G401.6 (cell line): ENCODE data around the gene ABTB1.
"Not testable (repeated sequence)": the region's sequence is repeated elsewhere in the genome, so short reads cannot be mapped to it uniquely, and the experiment has no call there.

Experiments
- FAIRE-seq: peaks from 2 replicates; lab custom pipeline; 2012; peaks lifted over from hg19 to GRCh38; lab: Jason Lieb, UNC

The ABTB1 gene

DNA sequence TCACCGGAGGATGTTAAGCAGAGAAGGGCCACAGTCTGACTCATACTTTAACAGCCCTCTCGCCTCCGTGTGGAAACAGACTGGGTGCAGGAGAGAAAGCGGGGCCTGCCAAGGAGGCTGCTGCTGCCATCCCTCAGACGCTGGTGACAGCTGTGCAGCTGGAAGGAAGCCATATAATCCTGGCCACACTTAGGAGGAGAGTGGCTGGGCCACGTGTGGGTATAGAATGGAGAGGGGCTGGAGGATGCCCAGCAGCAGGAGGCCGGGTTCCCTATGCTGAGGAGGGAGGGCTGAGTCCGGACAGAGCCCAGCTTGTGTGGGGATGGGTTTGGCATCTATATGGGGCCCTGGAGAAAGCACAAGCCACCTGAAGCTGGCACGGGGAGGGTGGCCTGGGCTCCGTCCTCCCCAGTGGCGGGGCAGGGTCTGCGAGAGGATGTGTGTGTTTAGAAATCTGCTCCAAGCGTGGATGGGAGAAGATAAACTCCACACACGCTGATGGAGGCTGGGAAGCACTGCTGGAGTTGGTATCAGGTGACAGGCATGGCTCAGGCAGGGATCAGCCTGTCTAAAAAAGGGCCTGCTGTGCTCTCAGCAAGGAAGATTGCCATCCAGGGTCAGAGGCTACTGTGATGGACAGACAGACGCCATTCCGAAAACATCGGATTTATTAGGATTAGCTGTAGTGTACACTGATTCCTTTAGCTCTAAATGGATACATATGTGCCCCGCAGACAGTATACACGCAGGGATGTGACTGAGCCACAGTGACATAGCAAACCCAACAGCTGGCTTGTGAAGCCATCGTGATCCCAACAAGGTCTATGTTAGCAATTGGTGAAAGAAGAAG, 15.9 kb downstream of the ABTB1 start:
- FAIRE-seq, result no peak

DNA sequence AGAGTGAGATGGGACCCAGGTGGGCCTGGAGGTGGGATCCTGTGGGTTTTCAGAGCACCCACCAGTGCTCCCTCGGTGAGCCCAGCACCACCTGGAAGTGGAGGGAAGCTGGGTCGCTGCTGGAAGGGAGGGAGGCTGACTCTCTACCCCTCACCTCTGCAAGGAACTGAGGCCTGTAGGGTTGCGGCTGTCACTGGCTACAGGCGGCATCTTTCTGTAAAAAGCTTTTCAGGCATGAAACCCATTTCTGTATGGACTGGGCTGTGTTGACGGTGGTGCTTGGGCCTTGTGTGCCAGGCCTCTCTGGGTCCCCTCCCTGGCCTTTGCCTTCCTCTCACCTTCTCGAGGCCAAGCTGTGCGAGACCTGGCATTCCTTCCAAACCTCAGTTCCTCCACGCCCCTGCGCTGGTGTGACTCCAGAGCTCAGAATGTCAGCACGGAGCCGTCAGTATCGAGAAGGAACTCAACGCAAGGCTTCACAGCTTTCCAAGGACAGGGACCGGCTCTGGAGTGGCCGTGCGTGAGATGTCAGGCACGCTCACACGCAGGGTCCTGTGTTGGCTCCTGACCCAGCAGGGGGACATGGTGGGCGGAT, 16.6 kb downstream of the ABTB1 start:
- no peak for FAIRE-seq

DNA sequence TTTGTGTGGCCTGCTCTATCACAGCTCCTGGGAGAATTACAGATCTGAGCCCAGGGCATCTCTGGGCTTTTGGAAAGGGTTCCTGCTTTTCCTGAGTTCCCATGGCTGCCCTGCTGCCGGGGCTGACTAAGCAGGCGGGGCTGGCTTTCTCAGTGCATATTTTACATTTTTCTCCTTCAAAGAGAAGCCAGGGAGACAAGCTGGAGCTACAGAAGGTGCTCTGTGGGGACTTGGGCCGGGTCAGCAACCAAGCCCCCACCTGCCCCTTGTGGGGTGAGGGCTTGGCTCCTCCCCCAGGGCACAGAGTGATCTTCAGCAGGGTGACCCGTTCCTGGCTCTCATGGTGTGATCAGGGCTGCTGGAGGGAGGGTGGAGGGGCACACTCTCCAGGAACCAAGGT, 17.4 kb downstream of the ABTB1 start:
- FAIRE-seq, result no peak

DNA sequence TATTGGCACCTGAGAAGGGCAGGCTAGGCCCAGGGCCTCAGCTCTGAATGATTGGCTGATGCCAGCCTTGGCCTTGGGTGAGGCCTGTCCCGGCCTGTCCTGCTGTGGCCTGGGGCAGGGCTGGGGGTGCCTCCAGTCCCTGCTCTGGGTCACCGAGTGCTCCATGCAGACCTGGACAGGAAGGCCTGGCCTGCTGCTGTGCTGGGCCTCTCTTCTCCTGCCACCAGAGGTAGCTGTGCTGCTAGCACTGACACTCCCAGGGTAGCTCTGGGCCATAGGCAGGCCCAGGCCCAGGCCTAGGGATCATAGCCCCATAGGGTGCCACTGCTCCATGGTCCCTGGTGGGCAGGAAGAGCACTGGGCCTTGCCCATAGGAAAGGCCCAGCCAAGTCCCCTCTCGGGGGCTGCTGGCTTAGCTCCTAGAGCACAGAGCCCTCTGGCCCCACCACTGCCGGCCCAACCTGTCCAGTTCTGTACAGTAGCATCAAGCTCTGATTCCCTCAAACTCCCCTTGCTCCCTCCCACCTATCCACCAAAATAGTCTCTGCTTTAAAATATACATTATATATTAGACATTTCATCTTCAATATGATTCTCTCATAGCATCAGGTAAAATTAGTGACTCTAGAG, 18.2 kb downstream of the ABTB1 start:
- no peak for FAIRE-seq

DNA sequence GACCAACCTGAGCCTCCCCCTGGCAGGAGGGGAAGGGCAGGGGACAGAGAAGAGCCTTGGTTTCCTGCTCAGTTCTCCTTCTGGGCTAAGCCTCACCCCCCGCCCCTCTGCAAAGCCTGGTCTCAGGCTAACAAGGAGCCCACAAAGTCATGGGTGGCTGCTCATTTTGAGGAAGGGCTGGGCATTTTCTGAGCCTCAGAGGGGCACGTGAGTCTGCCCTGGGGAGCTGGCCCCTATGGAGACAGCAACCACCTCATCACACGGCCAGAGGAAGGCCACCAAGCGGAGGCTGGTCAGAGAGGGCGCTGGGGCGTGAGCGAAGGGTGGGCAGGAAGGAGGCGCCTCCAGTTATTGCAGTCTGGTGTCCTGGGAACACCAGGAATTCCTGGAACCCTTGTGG, 18.7 kb downstream of the ABTB1 start:
- FAIRE-seq, result no peak

DNA sequence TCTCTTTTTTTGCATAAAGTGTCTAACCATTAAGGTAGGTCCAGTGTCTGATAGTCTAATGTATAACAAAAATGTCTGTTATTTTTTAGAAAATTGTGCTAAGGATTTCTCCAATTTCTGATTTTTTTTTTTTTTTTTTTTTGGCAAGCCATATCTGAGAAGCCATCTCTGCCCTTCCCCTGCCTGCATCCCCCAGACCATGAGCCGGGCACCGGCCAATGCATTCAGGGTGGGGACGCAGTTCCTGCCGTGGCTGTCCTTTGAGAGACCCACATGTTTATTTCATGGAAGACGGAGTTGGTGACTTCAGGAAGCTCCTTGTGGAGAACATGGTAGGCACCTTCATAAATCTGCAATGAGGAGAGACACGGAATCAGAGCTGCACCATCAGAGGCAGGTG, 19.2 kb downstream of the ABTB1 start:
- no peak for FAIRE-seq

DNA sequence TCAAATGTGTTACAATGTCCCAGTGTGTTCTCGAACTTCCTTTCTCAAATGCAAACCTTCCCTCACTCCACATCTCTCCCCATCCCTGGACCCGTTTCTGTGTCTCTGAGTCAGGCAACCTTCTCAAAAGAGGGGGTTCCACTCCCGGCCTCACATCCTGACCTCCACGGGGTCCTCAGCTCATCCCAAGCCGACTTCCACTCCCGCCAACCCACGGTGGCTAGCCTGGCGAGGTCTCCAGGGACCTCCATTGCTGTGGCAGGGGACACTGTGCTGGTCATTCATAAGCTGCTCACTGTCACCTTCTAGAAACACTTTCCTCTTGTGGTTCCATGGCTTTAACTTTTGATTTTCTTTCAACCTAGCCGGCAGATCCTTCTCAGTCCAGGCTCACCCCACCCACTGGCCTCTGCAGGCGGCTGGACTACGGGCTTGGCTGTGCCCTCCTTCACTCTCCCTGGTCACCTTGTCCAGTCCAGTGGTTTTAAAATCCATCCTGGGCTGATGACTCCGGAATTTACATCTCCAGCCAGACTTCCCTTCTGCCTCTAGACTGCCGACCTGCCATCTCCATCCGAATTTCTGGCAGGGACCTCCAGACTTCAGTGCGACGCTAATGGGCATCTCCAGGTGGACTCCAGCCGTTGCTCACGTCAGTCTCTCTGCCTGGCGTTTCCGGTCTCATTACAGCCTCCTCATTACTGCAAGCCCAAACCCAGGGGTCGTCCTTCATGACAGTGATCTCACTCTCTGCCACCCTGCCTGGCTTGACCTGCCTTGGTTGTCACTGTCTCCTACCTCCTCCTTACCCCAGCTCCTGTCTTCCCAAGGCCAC, 20.0 kb downstream of the ABTB1 start:
- no peak for FAIRE-seq

DNA sequence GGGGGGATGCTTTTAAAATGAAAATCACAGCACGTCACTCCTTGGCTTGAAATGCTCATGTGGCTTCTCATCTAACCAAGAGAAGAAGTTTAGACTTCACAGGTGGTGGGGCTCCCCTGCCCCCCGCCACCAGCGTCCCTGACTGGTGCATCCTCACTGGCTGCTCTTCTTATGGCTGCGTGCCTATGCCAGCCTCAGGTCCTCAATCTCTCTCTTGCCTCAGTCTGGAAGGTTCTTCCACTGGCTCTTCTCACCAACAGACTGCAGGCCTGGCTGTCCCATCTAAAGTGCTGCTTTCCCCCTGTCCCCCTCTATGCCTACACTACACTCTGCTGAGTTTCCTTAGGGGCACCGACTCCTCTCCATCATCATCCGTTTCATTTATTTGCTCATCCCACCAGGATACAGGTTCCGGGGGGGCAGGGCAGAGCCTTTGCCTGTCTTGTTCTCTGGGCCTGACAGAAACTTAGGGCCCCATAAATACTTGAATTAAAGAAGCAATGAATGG, 20.6 kb downstream of the ABTB1 start:
- no peak for FAIRE-seq

DNA sequence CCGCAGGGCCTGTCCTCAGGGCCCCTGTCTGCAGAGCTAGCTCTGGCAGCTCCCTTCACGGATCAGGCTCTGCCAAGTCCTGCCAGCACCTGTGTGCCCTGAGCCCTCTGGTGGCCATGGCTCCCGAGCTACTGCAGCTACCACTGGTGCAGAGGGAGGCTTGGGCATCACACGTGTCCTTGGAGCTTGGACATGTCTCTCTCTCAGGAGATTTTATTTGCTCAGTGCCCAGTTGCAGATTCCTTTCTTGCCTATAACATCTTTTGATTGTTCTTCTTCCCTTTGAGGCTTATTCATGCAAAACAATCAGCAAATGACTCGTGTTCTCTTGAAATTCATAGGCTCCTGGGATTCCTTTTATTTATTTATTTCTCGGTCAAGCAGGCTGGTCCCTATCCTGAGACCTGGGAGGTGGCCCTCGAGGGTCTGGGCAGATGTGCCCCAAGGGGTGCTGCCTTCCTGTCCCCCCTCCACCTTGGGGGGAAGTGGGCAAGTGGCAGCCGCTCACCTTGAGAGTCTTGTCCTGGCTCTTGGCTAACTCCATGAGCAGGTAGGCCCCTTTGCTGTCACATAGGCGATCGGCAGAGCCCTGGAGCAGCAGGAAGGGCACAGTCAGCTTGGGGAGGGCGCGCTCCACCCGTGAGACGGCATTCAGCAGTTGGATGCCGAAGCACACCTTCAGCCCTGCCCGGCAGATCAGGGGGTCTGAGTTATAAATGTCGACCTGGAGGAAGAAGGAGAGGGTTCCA, 21.9 kb downstream of the ABTB1 start:
- no peak for FAIRE-seq

DNA sequence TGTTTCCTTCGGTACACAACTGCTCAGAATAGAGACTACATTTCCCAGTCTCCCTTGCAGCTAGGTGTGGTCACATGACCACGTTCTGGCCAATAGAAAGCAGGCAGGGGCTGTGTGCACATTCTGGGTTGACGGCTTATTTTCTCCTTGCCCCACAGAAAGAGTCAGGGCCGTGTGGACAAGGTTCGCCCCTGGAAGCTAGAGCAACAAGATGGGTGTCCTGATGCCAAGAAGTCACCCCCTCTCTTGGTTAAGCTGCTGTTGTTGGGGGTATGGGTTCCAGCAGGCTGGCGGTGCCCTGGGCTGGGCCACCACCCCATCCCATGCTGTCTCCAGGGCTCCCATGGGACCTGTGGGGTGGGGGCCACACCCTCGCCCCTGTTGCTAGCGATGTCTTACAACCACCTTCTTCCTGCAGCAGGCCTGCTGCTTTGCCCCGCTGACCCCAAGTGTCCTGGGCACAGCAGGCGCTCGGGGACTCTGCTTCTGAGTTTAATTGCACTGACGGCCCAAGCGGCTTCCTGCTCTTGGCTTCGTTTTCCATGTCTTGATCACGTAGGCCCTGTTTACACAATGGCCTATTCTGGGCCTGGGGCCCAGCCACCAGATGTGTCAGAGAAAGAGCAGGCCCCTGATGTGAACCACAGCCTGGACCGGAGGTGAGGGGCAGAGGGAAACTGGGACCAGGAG, 24.9 kb downstream of the ABTB1 start:
- FAIRE-seq, result no peak

DNA sequence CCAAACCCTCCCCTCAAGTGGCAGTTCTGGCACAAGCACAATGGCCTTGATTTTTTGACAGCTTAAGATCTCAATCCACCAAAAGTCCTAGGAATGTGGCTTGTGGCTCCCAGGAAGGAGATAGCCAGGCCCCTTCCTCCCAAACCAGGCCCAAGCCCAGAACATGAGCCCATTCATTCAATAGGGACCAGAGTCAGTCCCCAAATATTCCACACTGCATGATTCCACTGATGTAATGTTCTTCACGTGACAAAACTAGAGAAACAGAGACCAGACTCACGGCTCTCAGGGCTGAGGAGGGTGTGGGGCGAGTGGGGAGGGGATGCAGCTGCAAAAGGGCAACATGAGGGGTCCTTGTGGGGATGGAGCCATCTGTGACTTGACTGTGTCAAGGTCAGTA, 25.5 kb downstream of the ABTB1 start:
- FAIRE-seq, result no peak

DNA sequence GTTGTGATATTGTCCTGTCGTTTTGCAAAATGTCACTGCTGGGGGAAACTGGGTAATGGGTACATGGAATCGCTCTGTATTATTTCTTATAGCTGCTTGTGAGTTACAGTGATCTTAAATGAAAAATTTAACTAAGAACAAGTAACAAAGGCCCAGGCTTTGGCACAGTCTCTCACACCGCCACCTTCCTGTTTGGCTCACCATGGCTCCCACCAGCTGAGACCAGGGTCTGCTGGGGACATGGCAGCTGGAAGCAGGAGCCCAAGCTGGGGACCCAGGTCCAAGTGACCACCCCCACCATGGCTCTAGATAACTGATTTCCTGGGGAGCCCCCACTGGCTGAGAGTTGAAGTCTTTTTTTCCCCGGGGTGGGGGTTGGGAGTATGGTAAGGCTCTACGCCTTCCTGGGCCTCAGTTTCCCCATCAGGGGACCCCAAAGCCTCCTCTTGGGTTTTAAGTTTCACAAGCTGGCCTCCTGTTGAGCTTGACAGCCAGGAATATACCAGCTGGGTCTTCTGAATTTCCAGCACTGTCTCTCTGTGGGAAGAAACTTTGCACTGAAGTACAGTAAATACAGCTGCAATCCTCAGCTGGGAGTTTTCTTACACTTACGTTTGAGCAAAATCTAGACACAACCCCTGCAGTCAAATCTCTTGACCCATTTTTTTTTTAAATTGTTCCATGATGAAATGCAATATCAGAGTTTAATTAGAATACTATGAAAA, 26.1 kb downstream of the ABTB1 start:
- no peak for FAIRE-seq

DNA sequence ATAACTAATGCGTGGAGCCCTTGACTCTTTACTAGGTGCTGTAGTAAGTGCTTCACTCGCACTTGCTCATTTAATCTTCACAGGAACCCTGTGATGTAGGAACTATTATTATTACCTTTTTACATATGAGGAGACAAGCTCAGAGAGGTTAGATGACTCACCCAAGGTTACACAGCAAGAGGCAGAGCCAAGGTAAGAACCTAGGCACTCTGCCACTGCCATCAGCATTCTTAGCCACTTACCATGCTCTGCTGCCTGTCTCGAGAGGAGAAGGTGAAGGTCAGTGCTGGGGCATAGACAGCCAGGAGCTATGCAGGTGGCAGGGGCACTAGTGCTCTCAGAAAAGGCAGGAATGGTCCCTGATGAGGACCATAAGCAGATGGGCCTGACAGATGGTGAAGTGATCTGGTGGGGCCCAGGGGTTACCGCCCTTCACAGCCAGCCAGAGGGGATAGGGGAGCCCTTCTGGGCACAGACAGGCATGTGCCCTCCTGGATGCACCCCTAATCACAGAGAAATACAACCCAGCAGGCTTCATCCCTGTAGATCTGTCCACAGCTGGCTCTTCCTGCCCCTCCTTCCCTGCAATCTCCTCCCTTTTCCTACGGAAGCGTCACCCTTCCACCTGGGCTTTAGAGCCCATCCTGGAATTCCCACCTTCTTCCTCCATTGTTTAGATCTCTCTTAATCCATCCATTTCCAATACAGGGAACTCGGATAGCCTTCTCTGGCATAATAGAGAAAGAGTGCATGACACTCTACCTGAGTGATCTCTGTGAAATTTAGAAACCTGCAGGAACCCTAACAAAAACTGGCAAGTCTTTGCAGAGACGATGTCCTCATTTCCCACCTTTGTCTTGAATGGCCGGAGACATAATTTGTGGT, 26.9 kb downstream of the ABTB1 start:
- no peak for FAIRE-seq

DNA sequence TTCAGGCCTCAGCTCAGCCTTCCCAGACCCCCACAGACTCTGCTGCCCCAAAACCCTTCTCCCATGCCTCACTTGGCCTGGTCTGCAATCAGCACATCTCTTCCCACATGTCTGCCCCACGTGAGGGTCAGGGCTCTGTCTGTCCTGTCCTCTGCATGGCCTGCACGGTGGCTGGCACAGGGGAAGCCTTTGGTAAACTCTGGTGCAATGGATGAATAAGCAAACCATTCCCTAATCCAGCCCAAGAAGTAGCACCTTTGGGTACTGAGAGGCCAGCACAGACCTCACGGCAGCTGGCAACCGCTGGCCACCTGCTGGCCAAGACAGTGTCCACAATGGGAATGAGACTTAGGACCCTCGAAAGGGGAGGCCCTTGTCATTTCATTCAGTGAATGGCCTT, 27.7 kb downstream of the ABTB1 start:
- no peak for FAIRE-seq

DNA sequence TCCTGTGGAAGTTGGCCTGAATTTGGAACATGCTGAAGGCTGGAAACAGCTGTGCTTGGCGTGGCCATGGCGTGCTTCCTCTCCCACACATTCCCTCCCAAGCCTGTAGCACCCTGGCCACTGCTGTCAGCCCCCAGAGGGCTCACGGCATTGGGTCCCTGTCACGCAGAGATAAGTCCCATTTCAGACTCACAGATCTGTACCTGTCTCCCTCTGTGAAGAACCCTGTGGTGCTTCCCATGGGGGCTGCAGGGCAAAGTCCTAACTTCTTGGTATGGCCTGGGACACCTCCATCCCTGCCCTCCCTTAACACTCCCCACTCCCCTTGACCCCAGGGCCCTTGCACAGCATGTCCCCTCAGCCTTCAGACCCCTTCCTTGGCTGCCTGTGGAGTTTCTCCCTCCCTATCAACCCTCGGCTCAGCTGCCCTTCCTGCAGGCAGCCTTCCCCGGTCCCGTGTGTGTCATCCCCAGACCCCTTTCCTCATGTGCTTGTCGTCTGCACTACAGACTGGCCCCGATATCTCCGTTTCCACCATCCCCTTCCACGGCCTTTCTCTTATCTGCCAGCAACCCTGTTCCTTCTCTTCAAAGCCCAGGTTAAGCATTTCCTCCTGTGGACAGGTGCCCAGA, 28.6 kb downstream of the ABTB1 start:
- FAIRE-seq, result no peak

DNA sequence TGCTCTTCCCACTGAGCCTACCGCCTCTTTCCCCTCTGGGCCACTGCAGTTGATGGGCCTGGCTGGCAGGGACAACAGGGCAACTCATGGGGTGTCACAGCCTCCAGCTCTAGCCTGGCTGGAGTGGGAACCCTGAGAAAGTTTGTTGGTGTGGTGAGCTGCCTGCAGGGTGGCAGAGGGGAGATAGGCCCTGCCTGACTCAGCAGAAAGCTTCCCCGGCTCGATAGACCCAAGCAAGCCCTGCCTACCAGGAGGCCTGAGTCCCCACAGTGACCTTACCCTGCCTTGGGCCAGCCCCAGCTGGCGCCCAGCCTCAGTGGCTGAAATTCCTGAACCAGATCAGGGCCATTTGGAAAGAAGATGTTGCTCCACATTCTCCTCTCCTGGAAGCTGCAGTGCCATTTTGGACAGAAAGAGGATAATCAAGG, 29.4 kb downstream of the ABTB1 start:
- no peak for FAIRE-seq

DNA sequence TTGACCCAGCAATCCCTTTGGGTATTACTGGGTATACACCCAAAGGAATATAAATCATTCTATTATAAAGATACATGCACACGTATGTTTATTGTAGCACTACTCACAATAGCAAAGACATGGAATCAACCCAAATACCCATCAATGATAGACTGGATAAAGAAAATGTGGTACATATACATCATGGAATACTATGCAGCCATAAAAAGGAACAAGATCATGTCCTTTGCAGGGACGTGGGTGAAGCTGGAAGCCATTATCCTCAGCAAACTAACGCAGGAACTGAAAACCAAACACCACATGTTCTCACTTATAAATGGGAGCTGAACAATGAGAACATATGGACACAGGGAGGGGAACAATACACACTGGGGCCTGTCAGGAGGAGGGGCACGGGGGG, 32.1 kb downstream of the ABTB1 start:
- FAIRE-seq, result not testable (repeated sequence)

DNA sequence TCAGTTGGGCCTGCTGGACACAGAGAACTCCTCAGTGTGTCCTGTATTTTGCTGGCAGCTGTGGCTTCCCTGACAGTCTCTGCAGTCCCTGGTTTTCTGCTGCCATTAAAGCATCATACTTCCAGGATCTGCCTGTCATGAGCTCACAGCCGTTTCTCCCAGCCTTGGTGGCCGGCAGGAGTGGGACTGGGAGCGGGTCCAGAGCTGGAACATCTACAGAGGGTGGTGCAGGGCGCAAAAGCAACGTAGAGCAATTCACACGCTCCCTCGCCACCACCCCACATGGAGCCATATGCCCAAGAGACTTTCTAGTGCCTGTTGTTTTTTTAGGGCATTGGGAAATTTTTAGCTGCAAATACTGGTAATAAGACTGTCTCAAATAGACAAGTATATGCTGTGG, 33.6 kb downstream of the ABTB1 start:
- FAIRE-seq, result no peak

DNA sequence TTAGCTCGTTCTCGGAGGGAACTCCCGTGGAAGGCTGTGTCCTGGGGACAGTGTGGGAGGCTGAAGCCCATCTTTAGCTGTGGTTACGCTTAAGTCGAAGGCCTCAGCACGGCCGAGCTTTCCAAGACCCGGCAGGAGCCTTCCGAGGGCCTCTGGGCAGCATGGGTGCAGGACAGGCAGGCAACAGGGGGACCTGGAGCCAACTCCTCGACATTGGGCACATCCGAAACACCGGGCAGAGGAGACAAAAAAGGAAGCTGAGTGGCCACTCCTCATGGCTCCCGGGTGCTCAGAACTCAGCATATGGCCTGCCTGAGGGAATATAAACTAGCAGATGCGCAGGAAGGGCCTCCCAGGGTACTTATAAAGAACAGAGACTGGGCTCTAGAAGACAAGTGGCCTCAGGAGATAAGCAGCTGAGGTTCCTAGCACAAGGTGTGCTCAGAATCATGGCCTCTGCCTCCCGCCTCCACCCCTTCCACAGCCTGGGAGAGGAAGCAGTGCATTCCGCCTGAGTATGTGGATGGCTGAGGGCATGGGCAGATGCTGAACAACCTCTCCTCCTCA, 34.1 kb downstream of the ABTB1 start:
- FAIRE-seq, result no peak
